Skin epidermis (tissue), 12 donors: ENCODE results near the gene CBR3.
A peak's percentile ranks its signal among the peaks of the same experiment; 100 is the strongest.
"Not testable (repeated sequence)": the region's sequence is repeated elsewhere in the genome, so short reads cannot be mapped to it uniquely, and the experiment has no call there.

Experiments
- H3K27ac ChIP-seq, 21 experiments: fragments of 200-600 bp; sonication (generic) in 11 of 21; one replicate each; pipeline ENCODE4 v1.5.0; 2020; ENCODE audit warnings: mild to moderate bottlenecking in 3 of 21, inconsistent platforms in 2 of 21, moderate library complexity in 2 of 21
- H3K4me3 ChIP-seq, 7 experiments: fragments of 200-600 bp; sonication (generic) in 2 of 7; one replicate each; pipeline ENCODE4 v1.5.0; 2020; ENCODE audit warnings: inconsistent platforms in 2 of 7, mild to moderate bottlenecking in 2 of 7, moderate library complexity in 1 of 7

The CBR3 gene

DNA sequence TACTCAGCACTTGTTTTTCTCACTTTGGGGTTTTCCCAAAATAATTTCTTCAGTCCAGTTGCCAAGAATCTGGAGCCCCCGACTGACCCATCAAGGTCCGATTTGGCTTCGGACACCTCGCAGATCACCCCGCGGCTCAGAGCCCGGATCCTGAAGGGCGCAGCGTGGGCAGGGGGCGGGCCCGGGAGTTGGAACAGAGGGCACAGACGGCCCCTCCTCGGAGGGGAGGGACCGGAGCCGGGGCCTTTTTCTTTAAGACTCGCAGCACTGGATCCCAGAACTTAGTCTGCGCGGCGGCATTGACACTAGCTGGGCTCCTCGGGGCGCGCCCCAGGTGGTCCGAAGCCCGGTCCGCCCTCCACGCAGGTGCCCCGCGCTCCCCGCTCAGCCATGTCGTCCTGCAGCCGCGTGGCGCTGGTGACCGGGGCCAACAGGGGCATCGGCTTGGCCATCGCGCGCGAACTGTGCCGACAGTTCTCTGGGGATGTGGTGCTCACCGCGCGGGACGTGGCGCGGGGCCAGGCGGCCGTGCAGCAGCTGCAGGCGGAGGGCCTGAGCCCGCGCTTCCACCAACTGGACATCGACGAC, at the start of gene CBR3:
Gene CBR3, plus strand, starts transcription at position 277 of the 588 bp plus-strand sequence. Its CDS starts 114 bp downstream, at position 391.
- Histone ChIP-seq H3K4me3 (peak within 1 kb of the TSS; percentile 51 to 81 (median 74)), H3K27ac (peak within 1 kb of the TSS; percentile 57 to 92 (median 84))

DNA sequence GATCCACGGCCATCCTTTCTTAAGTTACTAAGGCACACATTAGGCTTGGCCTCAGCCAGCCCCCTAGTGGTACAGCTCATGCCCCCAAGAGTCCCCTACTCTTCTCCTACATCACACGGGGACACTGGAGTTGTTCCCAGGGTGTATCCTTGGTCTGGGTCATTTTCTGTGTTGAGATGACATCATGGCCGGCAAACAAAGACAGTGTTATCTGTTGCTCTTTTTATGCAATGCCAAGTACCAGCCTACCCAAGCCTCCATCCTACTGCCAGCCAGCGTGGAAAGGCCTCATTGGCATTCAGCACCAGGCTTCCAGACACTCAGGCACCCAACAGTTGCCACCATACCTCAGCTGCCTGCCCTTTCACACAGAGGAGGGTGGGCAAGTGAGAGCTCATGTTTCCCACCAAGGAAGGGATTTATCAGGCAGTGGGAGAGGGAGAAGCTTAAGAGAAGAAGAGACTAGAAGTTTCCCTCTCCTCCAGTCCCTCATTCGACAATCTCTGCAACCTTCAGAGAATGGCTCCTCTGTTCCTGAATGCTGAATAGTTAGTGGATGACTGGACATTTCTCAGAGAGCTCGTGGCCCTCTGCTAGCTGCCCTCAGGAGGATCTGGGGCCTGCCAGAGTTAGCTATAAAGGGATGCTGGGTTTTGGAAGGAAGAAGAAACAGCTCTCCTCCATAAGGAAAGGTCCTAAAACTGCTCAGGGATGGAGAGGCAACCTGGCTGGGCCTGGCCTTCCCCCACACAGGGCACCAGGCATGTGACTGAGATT, 47.3 kb upstream of the CBR3 start:
- H3K27ac ChIP-seq, result peak overlapping the region in 1 of 21 experiments; percentile 48

DNA sequence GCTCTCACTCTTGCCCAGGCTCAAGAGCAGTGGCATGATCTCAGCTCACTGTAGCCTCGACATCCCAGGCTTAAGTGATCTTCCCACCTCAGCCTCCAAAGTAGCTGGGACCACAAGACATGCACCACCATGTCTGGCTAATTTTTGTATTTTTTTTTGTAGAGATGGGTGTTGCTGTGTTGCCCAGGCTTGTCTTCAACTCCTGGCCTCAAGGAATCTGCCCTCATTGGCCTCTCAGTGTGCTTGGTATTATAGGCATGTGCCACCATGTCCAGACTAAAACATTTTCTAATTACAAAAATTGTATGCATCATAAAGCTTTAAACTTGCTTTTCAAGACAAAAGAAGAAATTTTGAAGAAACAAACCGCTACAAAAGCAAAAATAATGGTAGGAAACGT, 44.9 kb upstream of the CBR3 start:
- Histone ChIP-seq H3K27ac (no peak overlapping the region), H3K4me3 (no peak overlapping the region)

More for the DNA sequence above, 47.3 kb upstream of the CBR3 start:
- no peak overlapping the region for H3K4me3 ChIP-seq

GRCh38 chr21:36092681-36093080, 42.2 kb upstream of the CBR3 start:
- H3K27ac ChIP-seq, result no peak overlapping the region
- H3K4me3 ChIP-seq, result no peak overlapping the region

DNA sequence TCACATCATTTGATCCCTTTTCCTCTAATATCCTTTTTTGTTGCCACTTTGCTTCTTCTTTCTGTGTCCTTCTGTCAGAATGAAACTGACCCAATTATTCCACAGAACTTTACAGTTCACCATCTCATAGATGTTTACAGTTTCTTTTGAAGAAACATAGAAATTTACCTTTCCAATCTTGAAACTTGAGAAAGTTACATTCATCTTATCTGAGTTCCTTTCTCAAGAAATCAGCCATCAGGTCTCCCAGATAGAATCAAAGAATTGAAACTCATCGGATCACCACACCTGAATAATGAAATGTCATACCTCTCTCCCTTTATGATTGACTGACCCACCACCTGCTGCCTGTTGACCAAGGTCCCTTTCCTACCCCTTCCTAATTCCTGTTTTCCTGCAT, 41.4 kb upstream of the CBR3 start:
- no peak overlapping the region for H3K4me3 ChIP-seq
- H3K27ac ChIP-seq, result no peak overlapping the region

- H3K4me3 ChIP-seq, result no peak overlapping the region
- peak overlapping the region in 5 of 21 experiments; percentile 3 to 72 (median 58) for H3K27ac ChIP-seq
These were observed 38.2 kb upstream of the CBR3 start for GRCh38 chr21:36096398-36097290.

DNA sequence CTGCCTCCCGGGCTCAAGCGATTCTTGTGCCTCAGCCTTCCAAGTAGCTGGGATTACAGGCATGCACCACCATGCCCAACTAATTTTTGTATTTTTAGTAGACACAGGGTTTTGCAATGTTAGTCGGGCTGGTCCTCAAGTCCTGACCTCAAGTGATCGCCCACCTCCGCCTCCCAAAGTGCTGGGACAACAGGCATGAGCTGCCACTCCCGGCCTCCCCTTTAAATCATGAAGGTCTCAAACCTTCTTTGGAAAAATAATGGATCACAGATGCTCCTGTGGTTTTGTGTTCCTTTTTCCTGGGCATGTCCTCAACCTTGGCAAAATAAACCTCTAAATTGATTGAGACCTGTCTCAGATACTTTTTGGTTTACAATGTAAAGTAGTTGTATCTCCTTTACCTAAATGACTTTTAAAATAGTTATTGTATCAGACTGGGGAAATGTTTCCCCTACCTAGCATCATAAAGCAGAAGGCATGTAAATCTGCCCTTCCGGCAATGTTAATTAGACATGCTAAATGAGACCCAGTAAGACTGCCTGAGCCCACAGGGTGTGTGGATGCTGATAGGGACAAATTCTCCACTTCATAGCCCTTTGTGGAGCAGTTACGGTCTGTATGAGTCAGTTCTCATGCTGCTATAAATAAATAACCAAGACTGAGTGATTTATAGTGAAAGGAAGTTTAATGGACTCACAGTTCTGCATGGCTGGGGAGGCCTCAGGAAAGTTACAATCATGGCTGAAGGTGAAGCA, 37.3 kb upstream of the CBR3 start:
- no peak overlapping the region for H3K4me3 ChIP-seq
- peak overlapping the region in 6 of 21 experiments; percentile 9 to 61 (median 50) for H3K27ac ChIP-seq

DNA sequence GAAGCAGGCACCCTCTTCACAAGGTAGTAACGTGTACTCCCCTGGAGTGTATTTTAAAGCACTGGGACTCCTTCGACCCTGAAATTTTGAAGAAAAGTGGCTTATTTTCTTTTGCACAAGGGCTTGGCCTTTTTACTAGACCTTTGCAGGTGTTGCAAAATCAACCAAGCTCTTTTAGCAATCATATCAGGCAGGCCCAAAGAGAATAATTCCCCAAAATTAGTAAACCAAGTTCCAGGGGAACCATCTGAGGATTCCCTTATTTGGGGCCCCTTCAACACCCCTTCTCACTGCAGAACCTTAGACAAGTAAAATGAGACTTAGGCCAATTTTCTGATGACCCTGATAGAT, 36.7 kb upstream of the CBR3 start:
- Histone ChIP-seq H3K4me3 (no peak overlapping the region), H3K27ac (peak overlapping the region in 3 of 21 experiments; percentile 43 to 61 (median 58))

DNA sequence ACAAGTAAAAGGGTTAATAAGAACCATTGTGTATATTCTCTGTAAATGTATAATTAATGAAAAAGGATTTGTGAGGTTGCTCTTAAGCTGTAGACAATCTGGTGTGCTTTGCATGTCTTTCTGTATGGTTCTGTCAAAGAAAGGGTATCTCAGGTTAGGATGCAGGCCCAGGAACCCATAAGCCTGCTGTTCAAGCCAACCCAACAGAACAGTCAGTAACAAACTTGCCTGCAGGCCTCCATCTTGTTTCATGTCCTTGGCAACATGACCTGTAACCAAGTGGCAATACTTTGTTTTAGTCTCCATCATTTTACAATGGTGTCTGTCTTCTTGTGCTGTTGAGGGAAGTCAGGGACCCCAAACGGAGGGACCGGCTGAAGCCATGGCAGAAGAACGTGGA, 35.9 kb upstream of the CBR3 start:
- H3K4me3 ChIP-seq, result no peak overlapping the region
- no peak overlapping the region for H3K27ac ChIP-seq

- H3K4me3 ChIP-seq, H3K27ac ChIP-seq: not testable (repeated sequence)
These were observed 35.1 kb upstream of the CBR3 start for GRCh38 chr21:36099695-36100211.

- Histone ChIP-seq H3K27ac (peak overlapping the region in 3 of 21 experiments; percentile 17 to 34 (median 30)), H3K4me3 (no peak overlapping the region)
These were observed 33.8 kb upstream of the CBR3 start for GRCh38 chr21:36100971-36101641.

- Histone ChIP-seq H3K4me3 (no peak overlapping the region), H3K27ac (peak overlapping the region in 1 of 21 experiments; percentile 40)
These were observed 31.4 kb upstream of the CBR3 start for GRCh38 chr21:36103434-36103833.

GRCh38 chr21:36104317-36105300, 30.3 kb upstream of the CBR3 start:
- H3K4me3 ChIP-seq, result peak overlapping the region in 5 of 7 experiments; percentile 2 to 33 (median 21)
- peak overlapping the region in 10 of 21 experiments; percentile 3 to 77 (median 28) for H3K27ac ChIP-seq

DNA sequence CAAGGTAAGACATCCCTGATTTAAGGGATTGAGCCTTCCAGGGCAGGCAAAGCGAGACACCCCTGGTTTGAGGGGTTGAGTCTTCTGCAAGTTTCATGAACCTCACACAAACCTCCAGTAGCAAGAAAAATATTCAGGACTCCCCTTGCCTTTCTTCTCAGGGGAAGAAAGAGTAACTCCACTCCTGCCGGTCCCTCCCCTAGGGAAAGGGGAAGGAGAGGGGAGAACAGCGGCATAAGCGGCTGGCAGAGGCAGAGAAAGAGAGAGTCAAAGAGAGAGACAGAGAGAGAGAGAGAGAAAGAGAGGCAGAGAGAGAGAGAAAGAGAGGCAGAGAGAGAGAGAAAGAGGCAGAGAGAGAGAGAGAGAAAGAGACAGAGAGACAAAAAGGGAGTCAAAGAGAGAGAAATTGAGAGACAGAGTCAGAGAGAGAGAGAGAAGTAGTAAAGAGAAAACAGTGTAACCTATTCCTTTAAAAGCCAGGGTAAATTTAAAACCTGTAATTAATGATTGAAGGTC, 29.5 kb upstream of the CBR3 start:
- H3K4me3 ChIP-seq, result peak overlapping the region in 4 of 7 experiments; percentile 16 to 33 (median 24)
- H3K27ac ChIP-seq, result peak overlapping the region in 7 of 21 experiments; percentile 3 to 77 (median 22)

GRCh38 chr21:36109868-36110267, 25.0 kb upstream of the CBR3 start:
- no peak overlapping the region for H3K4me3 ChIP-seq
- H3K27ac ChIP-seq, result no peak overlapping the region

DNA sequence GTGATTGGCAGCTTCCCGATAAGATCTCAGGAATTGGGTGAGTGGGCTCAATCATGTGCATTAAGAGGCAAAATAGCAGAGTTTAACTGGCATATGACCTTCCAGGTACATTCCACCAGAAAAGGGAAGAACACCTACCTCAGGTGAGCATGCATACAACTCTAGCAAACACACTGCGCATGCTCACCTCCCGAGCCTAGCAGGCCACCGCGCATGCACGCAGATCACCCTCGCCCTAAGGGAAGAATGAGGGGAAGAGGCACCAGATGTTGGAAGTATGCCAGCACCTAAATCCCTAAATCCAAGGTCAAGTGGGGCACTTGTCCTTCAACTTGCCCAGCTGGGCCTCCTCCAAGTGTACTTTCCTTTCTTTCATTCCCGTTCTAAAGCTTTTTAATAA, 23.6 kb upstream of the CBR3 start:
- H3K27ac ChIP-seq, result no peak overlapping the region

More for the DNA sequence above, 23.6 kb upstream of the CBR3 start:
- no peak overlapping the region for H3K4me3 ChIP-seq
